Pons (tissue), 1 donor: Measurements from ENCODE around the gene ADGRD1.

Experiments used
- DNase-seq: peaks from one replicate; pipeline ENCODE4 v3.0.0-alpha.2; 2016; ENCODE audit warnings: low spot score

Gene ADGRD1

DNA sequence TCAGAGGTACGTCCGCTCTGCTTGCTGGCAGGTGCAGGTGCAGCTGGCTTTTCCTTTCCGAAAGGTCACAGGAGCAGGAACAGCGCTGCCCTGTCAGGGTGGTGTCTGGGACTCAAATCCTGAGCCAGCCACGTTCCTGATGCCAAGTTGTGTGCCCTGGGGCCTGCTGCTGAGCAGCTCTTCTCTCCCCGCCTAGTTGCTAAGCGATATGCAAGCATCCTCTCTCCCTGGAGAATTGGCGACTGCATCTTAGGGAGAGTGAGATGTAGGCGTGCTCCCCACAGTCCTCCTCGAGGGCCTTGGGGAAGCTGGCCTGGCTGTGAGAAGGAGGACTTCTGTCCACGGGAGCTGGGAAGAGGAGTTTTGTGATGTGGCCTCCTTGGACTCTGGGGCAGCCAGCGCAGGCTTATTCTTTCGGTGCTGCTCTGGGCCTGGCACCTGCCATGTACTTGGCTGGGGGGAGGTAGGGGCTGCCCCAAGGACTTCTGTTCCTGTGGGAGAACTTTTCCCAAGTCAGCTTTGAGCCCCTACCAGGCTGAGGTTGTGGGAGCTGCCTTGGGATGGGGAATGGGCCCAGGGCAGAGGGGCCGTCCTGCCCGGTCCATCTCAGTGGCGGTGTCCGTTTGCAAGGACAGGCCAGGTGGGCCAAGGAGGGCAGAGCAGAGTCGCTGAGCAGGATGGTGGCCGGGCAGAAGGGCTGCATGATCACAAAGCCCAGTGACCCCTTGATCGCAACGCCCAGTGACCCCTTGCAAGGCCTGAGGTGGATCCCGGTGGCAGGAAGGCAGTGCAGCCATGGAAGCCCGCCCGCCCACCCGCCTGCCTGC, 183.5 kb downstream of the ADGRD1 start:
- no peak for DNase-seq

DNA sequence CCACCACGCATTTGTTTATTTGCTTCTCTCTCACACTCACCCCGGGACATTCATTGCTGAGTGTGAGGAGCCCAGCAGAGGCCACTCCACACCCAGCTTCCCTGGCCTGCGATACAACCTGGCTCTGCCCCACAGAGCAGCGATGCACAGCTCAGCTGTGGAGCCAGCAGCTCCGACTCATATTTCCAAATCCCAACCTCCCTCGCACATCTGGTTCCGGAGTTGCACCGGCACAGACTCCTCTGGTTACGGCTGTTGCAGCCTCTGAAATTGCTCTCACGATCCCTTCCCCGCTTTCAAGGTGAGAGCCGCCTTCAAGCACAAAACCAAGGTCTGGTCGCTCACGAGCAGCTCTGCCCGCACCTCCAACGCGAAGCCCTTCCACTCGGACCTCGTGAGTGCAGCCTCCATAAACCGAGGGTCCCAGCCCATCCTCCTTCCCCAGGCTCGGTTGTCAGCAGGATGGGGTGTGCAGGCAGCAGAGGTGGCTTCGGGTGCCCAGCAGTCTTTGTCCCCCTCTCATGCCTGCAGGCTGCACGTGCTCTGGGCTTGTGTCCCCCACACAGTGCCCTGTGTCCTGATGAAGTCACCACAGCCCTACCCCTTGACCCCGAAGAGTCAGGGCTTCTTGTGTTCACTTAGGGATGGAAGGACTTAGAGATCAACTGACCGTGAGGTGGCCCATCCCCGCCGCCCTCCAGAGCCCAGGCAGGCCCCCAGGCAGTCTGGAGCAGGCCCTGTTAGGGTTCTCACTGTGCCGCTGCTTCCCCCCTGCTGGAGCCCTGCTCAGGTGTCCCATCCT, 184.3 kb downstream of the ADGRD1 start:
- DNase-seq = no peak

DNA sequence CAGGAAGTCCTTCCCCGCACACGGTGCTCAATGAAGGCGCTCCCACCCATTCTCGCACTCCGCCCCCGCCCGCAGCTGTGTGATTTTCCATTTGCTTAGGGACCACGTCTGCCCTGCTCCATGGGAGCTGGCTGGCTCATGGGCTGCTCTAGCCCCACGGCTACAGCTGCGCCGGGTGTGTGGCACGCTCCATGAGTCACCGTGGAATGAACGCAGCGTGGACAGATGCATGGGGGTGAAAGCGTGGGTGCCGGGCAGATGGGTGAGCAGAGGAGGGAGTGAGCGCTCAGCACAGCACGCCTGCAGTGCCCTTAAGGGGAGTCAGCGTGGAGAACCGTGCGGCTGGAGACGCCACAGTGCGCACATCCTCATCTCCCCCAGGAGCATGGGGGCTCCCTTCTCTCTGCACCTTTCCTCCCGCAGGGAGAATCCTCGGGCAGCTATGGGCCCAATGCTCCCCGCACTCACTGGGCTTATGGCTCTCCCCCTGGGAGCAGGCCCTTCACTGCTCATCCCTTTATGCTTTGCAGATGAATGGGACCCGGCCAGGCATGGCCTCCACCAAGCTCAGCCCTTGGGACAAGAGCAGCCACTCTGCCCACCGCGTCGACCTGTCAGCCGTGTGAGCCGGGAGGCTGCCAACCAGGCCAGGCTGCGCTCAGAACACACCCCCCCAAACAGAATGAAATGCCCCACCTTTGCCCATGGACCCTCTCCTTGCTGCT, 185.1 kb downstream of the ADGRD1 start:
- DNase-seq = no peak

DNA sequence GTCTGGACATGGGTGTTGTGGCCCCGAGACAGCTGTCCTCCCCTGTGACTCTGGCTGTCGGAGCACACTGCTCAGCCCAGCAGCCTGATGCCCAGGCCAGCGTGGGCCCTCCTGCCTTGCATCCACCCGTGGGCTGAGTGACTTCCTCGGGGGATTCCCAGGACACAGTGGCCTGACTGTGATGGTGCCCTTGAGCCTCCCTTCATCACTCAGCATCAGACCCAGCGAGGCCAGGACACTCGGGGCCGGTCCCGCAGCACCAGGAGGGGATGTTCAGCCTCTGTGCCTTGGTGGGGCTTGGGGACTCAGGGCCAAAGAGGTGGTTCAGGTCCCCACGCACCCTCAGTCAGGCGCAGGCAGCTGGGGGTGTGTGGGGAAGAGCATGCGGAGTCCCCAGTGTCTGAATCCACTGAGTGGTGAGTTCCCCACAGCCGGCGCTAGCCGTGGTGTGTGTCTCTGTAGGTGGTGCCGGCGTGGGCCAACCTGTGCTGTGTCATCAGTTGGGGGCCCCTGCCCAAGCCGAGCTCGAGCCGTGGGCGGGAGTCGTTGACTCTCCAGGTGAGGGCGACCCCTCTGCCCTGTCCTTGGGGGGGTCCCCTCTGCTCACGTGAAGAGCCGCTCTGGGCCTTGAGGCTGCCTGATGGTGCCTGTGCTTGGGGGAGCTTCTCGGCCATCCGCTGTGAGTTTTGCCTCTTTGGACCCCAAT, 185.8 kb downstream of the ADGRD1 start:
- no peak for DNase-seq

DNA sequence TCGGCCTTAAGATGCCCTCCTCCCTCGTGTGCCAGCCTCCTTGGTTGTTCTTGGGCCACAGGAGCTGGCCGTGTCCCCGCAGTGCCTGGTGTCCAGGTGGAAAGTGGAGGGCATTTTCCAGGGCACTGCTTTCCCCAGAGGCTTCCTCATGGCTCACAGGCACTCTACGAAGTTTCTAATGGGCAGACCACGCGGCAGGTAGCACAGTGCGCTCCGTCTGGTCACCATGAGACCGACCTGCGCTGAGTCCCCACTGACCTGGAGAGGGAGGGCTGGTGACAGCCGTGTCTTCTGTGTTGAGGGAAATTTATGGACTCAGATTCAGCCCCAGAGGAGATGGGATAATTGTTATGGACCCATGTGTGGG, 186.3 kb downstream of the ADGRD1 start:
- no peak for DNase-seq

DNA sequence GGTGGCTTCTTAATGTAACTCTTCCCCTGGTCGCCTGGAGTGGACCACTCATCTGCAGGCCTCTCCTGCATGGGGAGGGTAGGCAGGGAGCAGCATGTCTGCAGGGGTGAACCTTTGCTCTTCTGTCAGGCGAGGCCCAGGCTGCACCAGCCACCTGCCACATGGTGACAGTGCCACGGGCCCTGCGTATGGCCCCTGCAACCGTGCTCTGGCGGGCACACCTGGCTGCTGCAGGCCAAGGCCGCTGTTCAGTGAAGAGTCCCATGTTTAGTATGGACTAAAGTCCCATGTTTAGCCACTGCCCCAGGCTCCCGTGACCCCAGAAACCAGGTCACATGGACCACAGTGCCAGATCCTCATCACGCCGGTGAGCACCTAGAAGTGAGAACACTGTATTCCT, 187.0 kb downstream of the ADGRD1 start:
- no peak for DNase-seq

DNA sequence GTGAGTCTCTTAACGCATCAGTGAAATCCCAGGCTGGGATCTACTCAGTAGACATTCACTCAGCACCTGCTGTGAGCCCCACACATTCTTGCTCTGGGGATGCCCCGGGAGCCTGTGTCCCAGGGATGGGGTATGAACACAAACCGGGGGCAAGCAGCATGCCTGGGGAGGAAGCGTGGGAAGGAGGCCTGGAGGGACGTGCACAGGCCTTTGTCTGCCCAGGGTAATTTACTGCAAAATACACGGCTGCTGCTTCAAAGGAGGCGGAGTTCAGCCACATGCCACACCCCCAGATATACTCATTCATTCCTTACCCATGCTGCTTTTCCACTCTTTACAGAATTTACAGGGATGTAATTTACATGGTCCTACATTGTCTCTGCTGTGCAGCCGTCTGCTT, 187.8 kb downstream of the ADGRD1 start:
- DNase-seq = no peak

DNA sequence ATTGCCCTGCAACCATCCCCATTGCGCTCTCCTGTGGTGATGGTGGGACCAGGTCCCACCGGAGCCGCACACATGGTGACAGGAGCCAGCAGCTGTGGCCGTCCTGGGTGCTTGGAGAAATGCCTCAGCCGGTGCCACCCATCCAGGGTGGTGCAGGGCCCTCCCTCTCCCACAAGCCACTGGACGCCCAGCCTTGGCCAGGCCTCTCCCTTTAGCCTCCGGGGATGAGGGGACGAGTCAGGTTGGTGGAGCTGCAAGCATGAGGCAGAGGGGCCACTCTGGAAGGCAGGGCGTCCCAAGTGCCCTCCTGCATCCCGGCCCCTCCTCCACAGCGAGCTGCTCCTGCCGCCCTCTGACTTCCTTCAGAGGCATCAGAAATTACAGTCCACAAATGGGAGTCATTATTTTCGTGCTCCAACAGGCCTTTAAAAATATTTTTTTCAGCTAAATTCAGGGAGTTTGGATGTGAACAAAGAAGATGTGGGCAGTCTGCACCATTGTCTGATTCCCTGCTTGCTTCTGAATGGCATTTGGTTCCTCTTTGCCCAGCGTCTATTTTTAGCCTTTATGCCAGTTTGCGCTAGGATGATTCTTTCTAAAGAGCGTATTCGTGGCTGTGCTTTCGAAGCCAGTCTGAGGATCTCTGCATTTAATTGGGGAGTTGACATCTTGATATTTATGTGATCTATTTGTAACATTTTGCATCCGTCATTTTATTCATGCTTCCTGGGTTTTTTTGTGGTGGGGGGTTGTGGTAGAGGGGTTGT, 189.4 kb downstream of the ADGRD1 start:
- peak; percentile 37 for DNase-seq

DNA sequence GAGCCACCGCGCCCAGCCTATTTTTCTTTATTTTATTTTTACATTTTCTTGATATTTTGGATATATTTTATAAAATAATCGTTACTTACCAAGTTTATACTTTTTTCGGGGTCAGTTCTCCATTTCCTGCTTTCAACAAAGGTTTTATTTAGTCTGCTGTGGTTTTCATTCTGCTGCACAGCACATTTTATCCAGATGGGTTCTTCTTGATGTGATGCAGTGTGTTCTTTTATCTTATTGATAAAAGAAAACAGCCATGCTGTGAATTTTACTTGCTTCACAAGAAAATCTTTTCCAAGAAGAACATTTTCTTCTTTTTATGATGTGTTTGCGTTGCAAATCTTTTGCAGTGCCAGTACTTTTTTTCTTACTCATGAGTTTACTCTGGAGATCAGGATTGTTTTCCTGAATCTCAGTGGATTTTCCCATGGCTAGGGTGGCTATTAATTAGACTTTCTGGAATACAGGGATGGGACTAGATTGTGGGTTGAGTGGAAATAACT, 192.5 kb downstream of the ADGRD1 start:
- no peak for DNase-seq

DNA sequence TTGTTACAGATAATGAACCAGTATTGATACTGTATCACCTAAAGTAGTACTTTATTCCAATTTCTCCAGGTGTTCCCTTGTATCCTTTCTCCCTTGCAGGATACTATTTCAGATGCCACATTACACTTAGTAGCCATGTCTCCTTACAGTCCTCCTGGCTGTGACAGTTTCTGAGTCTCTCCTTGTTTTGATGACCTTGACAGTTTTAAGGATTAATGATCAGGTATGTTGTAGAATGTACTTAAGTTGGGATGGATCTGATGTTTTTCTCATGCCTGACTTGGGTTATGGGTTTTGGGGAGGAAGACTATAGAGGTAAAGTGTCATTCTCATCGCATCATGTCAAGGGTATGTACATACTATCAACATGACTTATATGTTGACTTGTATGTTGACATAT, 193.6 kb downstream of the ADGRD1 start:
- no peak for DNase-seq

DNA sequence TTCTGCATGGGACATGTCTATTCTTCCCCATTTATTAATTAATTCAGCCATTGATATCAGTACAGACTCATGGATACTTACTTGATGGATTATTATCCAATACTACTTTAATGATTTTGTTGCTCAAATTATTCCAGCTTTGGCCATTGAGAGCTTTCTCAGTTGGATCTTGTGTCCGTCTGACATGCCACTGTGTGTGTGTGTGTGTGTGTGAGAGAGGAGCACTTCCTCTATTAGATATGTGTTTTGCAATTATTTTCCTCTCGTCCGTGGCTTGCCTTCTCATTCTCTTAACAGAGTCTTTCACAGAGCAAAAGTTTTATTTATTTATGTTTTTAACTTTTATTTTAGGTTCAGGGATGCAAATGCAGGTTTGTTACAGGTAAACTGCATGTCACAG, 194.2 kb downstream of the ADGRD1 start:
- peak; percentile 19 for DNase-seq

DNA sequence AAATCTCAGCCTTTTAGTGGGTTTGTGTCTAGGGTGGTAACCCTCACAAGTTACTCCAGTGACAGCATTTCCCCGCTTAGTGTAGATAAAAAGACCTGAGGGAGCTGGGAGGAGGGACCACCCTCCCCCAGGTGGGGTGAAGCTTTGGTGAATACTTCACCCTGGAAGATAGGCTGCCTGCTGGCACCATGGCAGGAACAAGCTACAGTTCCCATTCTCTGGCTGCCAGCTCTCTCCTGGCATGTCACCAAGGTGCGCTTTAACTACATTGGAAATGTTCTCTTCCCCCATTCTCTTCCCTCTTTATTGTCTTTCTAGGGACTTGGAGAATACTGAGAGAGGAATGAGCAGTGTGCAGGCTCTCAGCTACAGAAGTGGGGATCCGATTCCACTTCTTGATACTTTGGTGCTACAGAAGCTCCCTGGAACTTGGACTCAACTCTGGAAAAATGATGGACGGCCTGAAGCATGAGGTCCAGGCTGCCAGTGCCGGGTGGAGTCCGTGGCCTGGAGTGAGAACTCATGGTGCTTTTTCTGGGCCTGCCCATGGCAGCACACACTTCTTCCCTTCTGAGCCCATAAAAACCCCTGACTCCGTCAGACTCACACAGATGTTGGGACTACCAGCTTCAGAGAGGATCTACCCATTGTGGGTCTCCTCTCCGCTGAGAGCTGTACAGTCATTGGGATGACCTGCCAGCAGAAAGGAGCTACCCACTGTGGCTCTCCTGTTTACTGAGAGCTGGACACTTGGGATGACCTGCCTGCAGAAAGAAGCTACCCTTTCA, 198.0 kb downstream of the ADGRD1 start:
- no peak for DNase-seq

DNA sequence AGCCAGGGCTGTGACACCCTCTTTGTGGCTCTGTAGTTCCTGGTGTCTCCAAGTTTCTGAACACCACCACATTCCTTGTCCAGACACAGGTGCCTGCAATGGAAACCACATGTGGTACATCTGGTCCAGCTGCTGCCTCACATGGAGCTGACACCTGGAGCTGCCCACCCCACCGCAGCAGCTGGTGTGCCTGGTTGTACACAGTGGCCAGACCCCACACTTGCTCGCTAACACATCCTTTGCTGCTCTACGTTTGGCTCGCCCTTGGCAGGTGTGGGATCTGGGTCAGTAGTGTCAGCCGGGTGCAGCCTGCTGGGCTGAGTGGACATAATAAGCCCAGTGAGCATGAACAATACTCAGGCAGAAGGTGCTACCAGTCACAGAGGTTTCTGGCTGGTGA, 198.9 kb downstream of the ADGRD1 start:
- no peak for DNase-seq

DNA sequence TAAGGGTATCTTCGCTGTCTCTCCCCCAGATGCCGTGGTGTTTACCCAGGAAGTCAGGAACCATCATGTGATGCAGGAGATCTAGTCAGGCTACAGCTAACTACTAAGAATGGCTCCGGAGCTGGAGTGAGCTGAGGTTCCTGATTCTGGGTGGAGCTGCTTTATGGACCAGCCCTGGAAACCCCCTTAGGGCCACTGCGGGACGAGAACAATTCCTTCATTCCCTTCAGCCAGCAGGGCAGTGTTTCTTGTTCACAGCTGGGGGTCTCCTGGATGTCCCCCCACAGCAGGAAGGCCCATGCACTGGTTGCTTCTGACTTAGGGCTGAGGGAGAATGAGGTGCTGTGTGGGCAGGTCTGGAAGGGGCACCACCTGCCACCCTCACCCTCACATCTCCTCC, 199.3 kb downstream of the ADGRD1 start:
- no peak for DNase-seq

DNA sequence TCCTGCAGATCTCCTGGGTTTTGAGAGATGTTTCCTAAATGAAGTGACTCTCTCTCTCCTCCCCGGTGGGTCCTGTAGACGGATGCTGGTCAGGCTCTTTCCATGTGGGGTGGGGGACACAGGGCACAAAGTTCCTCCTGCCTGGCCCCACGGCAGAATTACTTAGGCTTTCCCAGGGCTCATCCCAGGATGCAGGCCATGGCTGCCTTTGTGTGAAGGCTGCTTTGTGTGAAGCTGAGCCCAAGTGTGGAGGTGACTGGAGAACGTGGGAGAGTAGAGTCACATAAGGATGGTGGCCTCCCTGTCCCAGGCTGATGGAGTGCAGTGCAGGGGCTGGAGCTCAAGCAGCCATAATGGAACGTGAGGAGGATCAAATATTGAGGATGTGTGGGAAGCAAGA, 200.2 kb downstream of the ADGRD1 start:
- no peak for DNase-seq

DNA sequence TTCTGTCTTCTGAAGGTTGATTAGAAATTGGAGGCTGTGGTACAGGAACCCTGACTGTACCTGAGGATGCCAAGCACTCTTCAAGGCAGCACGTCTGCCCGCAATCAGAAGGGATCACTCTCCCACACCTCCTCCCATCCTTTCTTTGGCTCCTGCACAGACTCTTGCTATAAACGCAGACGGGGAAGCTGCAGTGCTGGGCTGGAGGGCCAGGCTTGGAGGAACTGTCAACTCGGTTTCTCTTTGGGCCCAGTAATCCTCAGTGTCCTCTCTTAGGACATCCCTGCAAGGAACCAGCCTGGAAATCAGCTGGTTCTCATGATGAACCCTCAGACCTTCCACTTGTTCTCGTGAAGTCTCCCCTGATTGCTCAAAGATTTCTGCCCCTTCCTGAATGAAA, 201.4 kb downstream of the ADGRD1 start:
- no peak for DNase-seq

DNA sequence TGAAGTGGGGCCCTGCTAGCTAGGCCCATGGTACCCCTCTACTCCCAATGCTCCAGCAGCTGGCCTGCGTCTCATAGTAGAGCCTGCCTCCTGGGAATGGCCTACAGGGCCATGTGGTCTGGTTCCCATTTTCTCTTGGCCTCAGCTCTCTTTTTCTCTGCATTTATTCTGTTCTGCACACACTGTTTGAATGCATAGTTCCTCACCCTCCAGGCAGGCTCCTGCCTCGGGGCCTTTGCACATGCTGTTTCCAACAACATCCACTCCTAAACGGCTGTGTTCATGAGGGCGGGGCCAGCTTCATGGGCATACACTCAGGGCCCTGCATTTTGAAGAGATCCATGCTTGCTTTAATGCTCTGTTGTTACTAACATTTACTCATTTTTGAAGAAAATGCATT, 204.0 kb downstream of the ADGRD1 start:
- no peak for DNase-seq

DNA sequence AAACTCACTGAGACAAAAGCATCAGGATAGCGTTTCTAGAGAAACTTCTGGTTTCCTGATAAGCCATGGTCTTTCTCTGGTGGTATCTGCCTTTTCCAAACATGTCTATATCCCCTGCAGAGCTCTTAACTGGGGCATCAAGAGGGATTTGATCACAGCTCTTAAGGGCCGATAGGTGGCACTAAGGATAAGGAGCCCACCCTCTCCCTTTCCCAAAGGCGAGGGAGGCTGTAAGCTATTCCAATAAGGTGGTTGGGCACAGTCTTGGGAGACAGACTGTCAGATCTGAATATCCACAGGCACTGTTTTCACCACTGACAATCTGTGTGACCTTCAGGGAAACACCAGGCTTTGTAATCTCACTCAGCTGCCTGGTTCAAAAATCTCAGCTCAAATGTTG, 206.0 kb downstream of the ADGRD1 start:
- DNase-seq = no peak

DNA sequence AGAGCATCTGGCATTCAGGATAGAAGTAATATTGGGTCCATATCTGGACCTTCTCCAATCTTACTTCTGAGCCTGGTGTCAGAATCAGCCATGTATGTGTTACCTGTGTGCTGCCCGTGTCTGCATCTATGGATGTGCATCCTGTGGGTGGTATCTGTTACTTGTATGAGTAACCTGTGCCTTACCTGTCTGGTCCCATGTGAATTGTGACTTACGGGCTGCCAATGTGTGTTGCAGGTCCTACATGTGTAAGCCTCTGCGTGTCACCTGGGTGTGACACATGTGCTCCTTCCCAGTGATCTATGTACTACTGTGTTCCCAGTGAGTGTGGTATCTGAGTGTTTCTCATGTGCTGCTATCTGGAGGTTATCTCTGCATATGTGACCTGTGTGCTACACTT, 208.4 kb downstream of the ADGRD1 start:
- DNase-seq = no peak

DNA sequence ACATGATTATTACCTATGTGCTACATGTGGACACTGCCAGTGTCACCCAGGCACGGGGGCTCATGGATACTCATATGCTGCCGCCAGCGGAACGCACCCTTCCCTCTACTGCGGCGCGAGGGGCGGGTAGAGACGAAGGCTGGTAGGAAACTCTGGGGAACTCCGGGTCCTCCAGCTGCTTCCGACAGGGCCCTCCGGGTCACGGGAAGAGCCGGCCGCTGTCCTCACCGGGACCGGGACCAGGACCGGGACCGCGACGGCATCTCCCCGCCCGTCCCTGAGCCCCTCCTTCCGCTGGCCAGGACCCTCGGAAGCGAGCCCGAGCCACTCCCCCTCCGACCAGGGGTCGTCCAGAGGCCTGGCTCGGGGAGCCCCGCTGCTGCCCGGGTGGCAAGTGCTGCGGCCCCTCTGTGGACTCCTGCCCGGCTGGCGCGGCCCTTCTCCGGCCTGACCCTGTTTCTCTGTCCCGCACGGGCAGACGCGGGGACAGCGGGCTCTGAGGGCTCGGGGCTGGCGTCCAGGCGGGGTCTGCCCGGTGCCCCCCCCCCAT, 209.6 kb downstream of the ADGRD1 start:
- no peak for DNase-seq
